ENCODE measurements around the gene DAPP1.
A peak's percentile ranks its signal among the peaks of the same experiment; 100 is the strongest.

The DAPP1 gene

DNA sequence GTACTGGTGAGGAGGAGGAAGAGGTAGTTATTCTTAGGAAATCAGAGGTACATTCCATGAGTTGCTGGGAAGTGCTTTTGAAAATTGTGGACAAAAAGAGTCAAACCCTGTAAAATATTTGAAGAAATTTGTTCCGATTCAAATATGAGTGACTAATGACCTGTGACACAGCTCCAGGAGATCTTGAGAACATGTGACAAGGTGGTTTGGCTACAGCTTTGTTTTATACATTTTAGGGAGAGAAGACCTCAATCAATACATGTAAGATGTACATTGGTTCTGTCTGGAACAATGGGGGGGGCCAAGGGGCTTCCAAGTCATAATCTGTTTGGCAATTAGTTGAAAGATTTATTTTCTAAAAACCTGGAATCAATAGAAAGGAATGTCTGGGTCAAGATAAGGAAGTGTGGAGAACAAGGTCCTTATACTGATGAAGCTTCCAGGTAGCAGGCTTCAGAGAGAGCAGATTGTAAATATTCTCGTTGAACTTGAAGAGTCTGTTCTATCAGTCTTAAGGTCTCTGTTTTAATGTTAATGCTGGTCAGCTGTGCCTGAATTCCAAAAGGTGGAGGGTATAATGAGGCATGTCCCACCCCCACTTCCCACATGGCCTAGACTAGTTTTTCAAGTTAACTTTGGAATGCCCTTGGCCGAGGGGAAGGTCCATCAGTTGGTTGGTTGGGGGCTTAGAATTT lies 15.5 kb upstream of the DAPP1 start:
- no peak for FAIRE-seq
- no peak for DNase-seq (ENCODE audit: insufficient read length, low spot score)
- no peak for TF ChIP-seq CTCF (IDR thresholded peaks at IDR 0.05; ENCODE audit: insufficient read depth, missing control alignments)

DNA sequence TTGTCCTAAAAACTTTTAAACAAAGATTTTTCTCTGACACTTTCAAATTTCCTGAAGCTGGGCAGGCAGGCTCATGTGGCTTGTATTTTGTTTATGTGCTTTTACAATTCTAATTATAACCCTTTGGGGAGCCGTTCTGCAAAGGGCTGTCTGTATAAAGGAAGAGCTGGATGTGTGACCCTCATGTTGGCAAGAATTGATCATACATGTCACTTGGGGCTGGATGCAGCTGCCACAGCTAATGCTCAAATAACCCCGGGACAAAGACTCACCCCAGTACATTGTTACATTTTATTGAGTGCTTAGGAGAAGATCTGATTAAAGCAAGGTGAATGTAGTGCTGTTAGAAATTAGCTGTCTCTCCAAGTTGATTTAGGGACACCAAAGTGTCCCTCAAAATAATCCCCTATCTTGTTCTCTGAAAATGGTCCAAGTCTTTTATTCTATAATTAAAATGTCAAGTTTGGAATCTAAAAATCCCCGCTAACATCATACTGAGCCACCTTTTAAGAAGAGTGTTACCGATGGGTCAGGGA lies 13.0 kb upstream of the DAPP1 start:
- no peak for TF ChIP-seq CTCF (IDR thresholded peaks at IDR 0.05; ENCODE audit: insufficient read depth, missing control alignments)
- DNase-seq (ENCODE audit: insufficient read length, low spot score) (no peak), FAIRE-seq (no peak)

- TF ChIP-seq CTCF (IDR thresholded peaks at IDR 0.05; ENCODE audit: insufficient read depth, missing control alignments), result no peak
- DNase-seq (ENCODE audit: insufficient read length, low spot score), result no peak
- FAIRE-seq, result no peak
Measured at GRCh38 chr4:99806545-99806944, 10.1 kb upstream of the DAPP1 start.

- TF ChIP-seq CTCF (IDR thresholded peaks at IDR 0.05; ENCODE audit: insufficient read depth, missing control alignments), result no peak
- FAIRE-seq (no peak), DNase-seq (ENCODE audit: insufficient read length, low spot score) (no peak)
Measured at GRCh38 chr4:99807666-99808065, 9.0 kb upstream of the DAPP1 start.

GRCh38 chr4:99808260-99808857 lies 8.3 kb upstream of the DAPP1 start:
- no peak for FAIRE-seq
- peak; percentile 17 for DNase-seq (ENCODE audit: insufficient read length, low spot score)
- TF ChIP-seq CTCF (IDR thresholded peaks at IDR 0.05; ENCODE audit: insufficient read depth, missing control alignments), result peak; percentile 85

DNA sequence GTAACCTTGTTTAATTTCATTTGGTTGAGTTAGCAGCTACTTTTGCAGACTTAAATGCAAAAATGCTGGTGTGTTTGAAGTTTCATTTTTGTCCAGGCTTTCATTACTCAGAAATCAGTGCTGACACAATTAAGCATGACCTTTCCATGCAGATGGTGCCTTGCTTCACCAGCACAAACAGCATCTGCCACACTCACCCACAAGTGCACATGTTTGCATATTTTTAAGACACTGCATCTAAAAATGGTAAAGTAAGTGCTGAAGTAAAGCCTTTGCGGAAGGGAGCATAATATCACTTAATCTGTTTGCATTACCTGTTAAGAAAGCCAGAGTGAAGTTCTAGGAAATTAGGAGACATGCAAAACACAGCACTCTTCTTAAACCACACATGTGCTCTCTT lies 7.3 kb upstream of the DAPP1 start:
- DNase-seq (ENCODE audit: insufficient read length, low spot score), result no peak
- FAIRE-seq, result no peak
- TF ChIP-seq CTCF (IDR thresholded peaks at IDR 0.05; ENCODE audit: insufficient read depth, missing control alignments), result no peak

DNA sequence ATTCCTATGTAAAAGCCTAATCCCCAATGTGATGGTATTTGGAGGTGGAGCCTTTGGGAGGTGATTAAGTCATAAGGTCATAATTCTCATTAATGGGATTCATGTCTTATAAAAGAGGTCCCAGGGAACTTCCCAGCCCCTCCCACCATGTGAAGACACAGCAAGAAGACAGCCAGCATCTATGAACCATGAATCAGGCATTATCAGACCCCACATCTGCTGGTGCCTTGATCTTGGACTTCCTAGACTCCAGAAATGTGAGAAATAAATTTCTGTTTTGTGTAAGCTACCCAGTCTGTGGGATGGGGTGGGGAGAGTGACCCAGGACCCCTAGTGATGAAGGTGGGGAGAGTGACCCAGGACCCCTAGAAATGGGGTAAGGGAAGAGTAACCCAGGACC lies 6.1 kb upstream of the DAPP1 start:
- no peak for TF ChIP-seq CTCF (IDR thresholded peaks at IDR 0.05; ENCODE audit: insufficient read depth, missing control alignments)
- no peak for FAIRE-seq
- no peak for DNase-seq (ENCODE audit: insufficient read length, low spot score)

Data from D721Med (cell line).